GM12874 (cell line): ENCODE data around the gene ACAA1.

ENCODE experiments used
- CTCF ChIP-seq: IDR thresholded peaks from 2 replicates; pipeline ENCODE4 v1.5.1; 2011; ENCODE audit warnings: low read depth, mild to moderate bottlenecking, control low read depth, low read length, moderate library complexity; ENCODE audit not compliant: insufficient read depth

ACAA1 gene

GRCh38 chr3:38138349-38139190 is 1.6 kb upstream of the ACAA1 start, which contains the start of gene MYD88:
TSS of gene MYD88 (plus strand) at chr3:38138661. CDS start at chr3:38138701, 40 bp downstream.
- no peak for TF ChIP-seq CTCF

- TF ChIP-seq CTCF: no peak
Measured at GRCh38 chr3:38137615-38138348, 855 bp upstream of the ACAA1 start.

GRCh38 chr3:38136393-38136776 is 542 bp downstream of the ACAA1 start:
- TF ChIP-seq CTCF: no peak

GRCh38 chr3:38133557-38134405 is 3.1 kb downstream of the ACAA1 start:
- TF ChIP-seq CTCF: no peak

GRCh38 chr3:38133209-38133556 is 3.7 kb downstream of the ACAA1 start:
- no peak for TF ChIP-seq CTCF

- peak; percentile 47 for TF ChIP-seq CTCF
Measured at GRCh38 chr3:38131621-38132369, 5.1 kb downstream of the ACAA1 start.
